ENCODE data around the gene WWOX. TPM values are rescaled to one million over a fixed set of nuclear protein-coding genes. Genes with fewer than 3 reads are reported as not detected.

WWOX gene
- total and polyA plus RNA-seq, 2 of the 8 experiments (the other 6 are each of a cell fraction or from before 2014, with no cell fraction given) = 5.4 to 16.7 TPM

- TF ChIP-seq ATF2 (IDR thresholded peaks at IDR 0.05; ENCODE audit: low read length) = no peak
- TF ChIP-seq PHF8 (conservative IDR thresholded peaks at IDR 0.05; ENCODE audit: low read depth, low read length) = no peak
- no peak for TF ChIP-seq KDM4A (IDR thresholded peaks at IDR 0.05; ENCODE audit: low read depth, low read length, severe bottlenecking)
- no peak for TF ChIP-seq KDM5A (IDR thresholded peaks at IDR 0.05; ENCODE audit: low read length)
- no peak for TF ChIP-seq EP300 (IDR thresholded peaks at IDR 0.05; ENCODE audit: borderline replicate concordance in 1 of 2, low read depth in 2 of 2, low read length in 2 of 2)
- no peak for TF ChIP-seq NRF1 (IDR thresholded peaks at IDR 0.05; ENCODE audit: low read depth, low read length)
Measured at GRCh38 chr16:78098595-78099270, 721 bp upstream of the WWOX start (continued).

Data from H1 (cell line).